CD4-positive, CD25-positive, alpha-beta regulatory T cell (primary cell): Measurements from ENCODE around the gene OTOG. TPM values are rescaled to one million over a fixed set of nuclear protein-coding genes. Genes with fewer than 3 reads are reported as not detected.

Experiments
- ATAC-seq, 2 donors: fragments of 150-1000 bp; cut with Tn5 transposase; one replicate each; pipeline ENCODE4 v1.10.0; 2021; ENCODE audit warnings: low read depth in 2 of 2, moderate number of reproducible peaks in 2 of 2, moderate library complexity in 1 of 2
- DNase-seq, 3 donors: peaks; one replicate each; pipeline versions ENCODE4 v3.0.0 to v3.0.0-alpha.2; 2012 to 2022; ENCODE audit warnings: mixed read lengths in 1 of 3
- H3K27ac ChIP-seq: one replicate; pipeline ENCODE4 v1.7.0; 2013; ENCODE audit warnings: mild to moderate bottlenecking, low read length; ENCODE audit not compliant: insufficient read depth, poor library complexity, severe bottlenecking
- H3K27me3 ChIP-seq: one replicate; pipeline ENCODE4 v1.7.0; 2013; ENCODE audit warnings: low read length; ENCODE audit not compliant: control insufficient read depth, insufficient read depth
- H3K36me3 ChIP-seq: one replicate; pipeline ENCODE4 v1.7.0; 2013; ENCODE audit warnings: mild to moderate bottlenecking, low read length, moderate library complexity; ENCODE audit not compliant: control insufficient read depth, insufficient read depth
- H3K4me1 ChIP-seq: 2 replicates; pipeline ENCODE4 v1.7.0; 2013; ENCODE audit warnings: mild to moderate bottlenecking, low read length; ENCODE audit not compliant: insufficient read depth, control insufficient read depth, poor library complexity, severe bottlenecking
- H3K4me3 ChIP-seq: one replicate; pipeline ENCODE4 v1.7.0; 2013; ENCODE audit warnings: low read depth, mild to moderate bottlenecking, low read length, moderate library complexity
- H3K9me3 ChIP-seq, 2 experiments: 1 replicate in 1 of 2; 2 replicates in 1 of 2; pipeline ENCODE4 v1.7.0; 2013; ENCODE audit warnings: low read length in 2 of 2, mild to moderate bottlenecking in 1 of 2, moderate library complexity in 1 of 2; ENCODE audit not compliant: control insufficient read depth in 2 of 2
- H3K27ac Mint-ChIP-seq, 3 donors: one replicate each; pipeline ENCODE4 v1.8.0; 2020 to 2022; ENCODE audit warnings: mild to moderate bottlenecking in 3 of 3, mixed read lengths in 3 of 3, moderate library complexity in 2 of 3
- H3K27me3 Mint-ChIP-seq: one replicate; pipeline ENCODE4 v1.8.0; 2022; ENCODE audit warnings: mild to moderate bottlenecking, mixed read lengths
- H3K36me3 Mint-ChIP-seq: one replicate; pipeline ENCODE4 v1.8.0; 2020; ENCODE audit warnings: mixed read lengths
- H3K4me1 Mint-ChIP-seq, 4 donors: one replicate each; pipeline ENCODE4 v1.8.0; 2020 to 2022; ENCODE audit warnings: mixed read lengths in 4 of 4, mild to moderate bottlenecking in 1 of 4
- H3K4me3 Mint-ChIP-seq, 4 donors: one replicate each; pipeline ENCODE4 v1.8.0; 2020 to 2022; ENCODE audit warnings: mild to moderate bottlenecking in 4 of 4, mixed read lengths in 4 of 4, moderate library complexity in 3 of 4
- H3K9me3 Mint-ChIP-seq, 7 donors: one replicate each; pipeline ENCODE4 v1.8.0; 2020 to 2022; ENCODE audit warnings: mixed read lengths in 7 of 7, mild to moderate bottlenecking in 3 of 7, moderate library complexity in 2 of 7
- polyA plus RNA-seq, 4 donors: library from polyadenylated mRNA; unstranded; fragments of 300-500 nt; fragmentation: Illumina TruSeq; gene quantifications; one replicate each; pipeline ENCODE4 v1.2.3, GENCODE V29; 2021
- total RNA-seq: library from RNA; stranded (reverse); gene quantifications from one replicate; pipeline ENCODE4 v1.2.3, GENCODE V29; 2022

The OTOG gene
- total and polyA plus RNA-seq, 5 donors from 2014 or later, result not detected

DNA sequence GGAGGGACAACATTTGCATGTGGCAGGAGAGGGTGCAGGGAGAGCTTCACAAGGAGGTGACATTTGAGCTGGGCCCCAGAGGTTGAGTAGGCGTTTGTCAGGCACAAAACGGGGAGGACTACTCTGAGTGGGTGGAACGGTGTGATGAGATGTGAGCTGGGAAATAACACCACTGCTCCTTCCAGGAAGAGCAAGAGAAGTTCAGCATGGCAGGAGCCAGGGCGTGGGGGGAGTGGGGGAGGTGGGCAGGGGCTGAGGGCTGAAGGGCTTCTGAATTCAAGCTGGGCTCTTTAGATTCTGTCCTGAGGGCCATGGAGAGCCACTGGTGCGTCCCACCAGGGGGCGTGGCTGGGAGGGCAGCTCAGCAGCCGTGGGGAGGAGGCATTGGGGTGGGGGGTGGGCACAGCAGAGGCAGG is 54.2 kb downstream of the OTOG start:
- no peak overlapping the region for H3K4me3 Mint-ChIP-seq
- Histone ChIP-seq H3K4me3 (no peak overlapping the region), H3K4me1 (no peaks in the 10 kb centered on the region), H3K36me3 (no peaks in the 10 kb centered on the region), H3K27ac (no peak overlapping the region), H3K9me3 (no peaks in the 10 kb centered on the region), H3K27me3 (no peaks in the 10 kb centered on the region)
- no peak overlapping the region for H3K27ac Mint-ChIP-seq
- H3K27me3 Mint-ChIP-seq, result peaks cover 3% of the 10 kb centered on the region
- peaks cover 0 to 2% (median 0%) of the 10 kb centered on the region in 7 donors for H3K9me3 Mint-ChIP-seq
- DNase-seq, result no peak
- H3K36me3 Mint-ChIP-seq, result no peaks in the 10 kb centered on the region
- H3K4me1 Mint-ChIP-seq, result peaks cover 0 to 3% (median 0%) of the 10 kb centered on the region in 4 donors
- no peak for ATAC-seq

DNA sequence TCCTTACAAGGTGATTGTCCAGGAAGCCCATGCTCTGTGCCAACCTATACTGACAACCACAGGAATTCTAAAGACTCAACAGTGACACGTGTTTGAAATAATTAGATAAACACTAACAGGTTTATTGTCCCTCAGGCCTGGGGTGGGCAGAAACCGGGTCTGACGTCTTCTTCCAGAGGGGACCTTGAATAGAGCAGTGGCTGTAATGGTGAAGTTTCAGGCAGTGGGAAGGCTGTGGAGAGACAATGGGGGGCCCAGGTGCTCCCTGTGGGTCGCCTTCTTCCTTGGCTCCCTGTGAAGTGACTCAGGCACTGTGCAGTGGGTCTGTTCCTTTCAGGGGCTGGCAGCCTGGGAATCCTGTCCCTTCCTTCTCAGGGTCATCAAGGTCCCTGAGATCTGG is 54.6 kb downstream of the OTOG start:
- H3K4me3 ChIP-seq, result no peak overlapping the region
- Mint-ChIP-seq H3K4me3 (no peak overlapping the region), H3K4me1 (peaks cover 0 to 3% (median 0%) of the 10 kb centered on the region in 4 donors), H3K27me3 (peaks cover 7% of the 10 kb centered on the region), H3K36me3 (no peaks in the 10 kb centered on the region), H3K9me3 (peaks cover 0 to 2% (median 0%) of the 10 kb centered on the region in 7 donors), H3K27ac (no peak overlapping the region)
- no peaks in the 10 kb centered on the region for H3K36me3 ChIP-seq
- no peaks in the 10 kb centered on the region for H3K9me3 ChIP-seq
- no peaks in the 10 kb centered on the region for H3K27me3 ChIP-seq
- H3K4me1 ChIP-seq, result no peaks in the 10 kb centered on the region
- ATAC-seq (no peak), DNase-seq (no peak)
- no peak overlapping the region for H3K27ac ChIP-seq

DNA sequence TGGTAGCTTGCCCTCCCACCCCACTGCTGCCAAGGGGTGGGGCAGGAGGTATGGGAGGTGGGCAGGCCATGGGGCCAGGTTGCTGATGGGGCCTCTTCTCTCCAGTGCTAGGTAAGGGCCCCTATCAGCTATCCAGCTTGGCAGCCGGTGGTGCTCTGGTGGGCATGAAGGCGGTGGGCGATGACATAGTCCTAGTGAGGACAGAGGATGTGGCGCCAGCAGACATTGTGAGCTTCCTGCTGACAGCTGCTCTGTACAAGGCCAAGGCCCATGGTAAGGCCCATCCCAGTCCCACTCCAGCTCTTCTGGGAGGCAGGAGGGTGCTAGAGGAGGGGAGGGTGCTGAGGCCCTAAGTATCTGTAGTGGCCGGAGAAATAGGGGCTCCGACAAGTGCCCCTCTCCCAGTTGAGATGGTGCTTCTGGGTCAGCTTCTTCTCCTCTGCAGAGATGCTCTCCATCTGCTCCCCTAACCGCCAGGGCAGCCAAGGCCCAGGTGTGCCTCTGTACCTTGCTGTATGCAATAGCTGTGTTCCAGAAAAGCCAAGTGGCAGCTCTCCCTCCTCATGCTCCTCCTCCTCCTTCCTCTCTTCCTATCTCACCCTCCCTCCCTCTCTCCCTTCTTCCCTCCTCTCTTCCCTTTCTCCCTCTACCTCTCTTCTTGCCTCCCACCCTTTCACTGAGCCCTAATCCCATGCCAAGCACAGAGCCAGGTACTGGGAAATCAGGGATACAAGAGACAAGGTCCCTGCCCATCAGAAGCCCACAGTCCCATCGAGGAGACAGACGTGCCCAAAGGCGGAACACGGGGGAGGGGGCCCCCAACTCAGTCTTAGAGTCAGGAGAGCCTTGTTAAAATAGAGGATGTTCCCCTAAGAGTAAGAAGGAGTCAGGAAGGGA is 55.3 kb downstream of the OTOG start:
- Histone ChIP-seq H3K9me3 (no peaks in the 10 kb centered on the region), H3K36me3 (no peaks in the 10 kb centered on the region), H3K4me1 (no peaks in the 10 kb centered on the region), H3K27ac (no peak overlapping the region), H3K4me3 (no peak overlapping the region), H3K27me3 (no peaks in the 10 kb centered on the region)
- Mint-ChIP-seq H3K27ac (no peak overlapping the region), H3K9me3 (peaks cover 0 to 2% (median 0%) of the 10 kb centered on the region in 7 donors), H3K36me3 (no peaks in the 10 kb centered on the region), H3K4me1 (peaks cover 0 to 3% (median 0%) of the 10 kb centered on the region in 4 donors), H3K27me3 (peaks cover 8% of the 10 kb centered on the region), H3K4me3 (no peak overlapping the region)
- DNase-seq (no peak), ATAC-seq (no peak)

DNA sequence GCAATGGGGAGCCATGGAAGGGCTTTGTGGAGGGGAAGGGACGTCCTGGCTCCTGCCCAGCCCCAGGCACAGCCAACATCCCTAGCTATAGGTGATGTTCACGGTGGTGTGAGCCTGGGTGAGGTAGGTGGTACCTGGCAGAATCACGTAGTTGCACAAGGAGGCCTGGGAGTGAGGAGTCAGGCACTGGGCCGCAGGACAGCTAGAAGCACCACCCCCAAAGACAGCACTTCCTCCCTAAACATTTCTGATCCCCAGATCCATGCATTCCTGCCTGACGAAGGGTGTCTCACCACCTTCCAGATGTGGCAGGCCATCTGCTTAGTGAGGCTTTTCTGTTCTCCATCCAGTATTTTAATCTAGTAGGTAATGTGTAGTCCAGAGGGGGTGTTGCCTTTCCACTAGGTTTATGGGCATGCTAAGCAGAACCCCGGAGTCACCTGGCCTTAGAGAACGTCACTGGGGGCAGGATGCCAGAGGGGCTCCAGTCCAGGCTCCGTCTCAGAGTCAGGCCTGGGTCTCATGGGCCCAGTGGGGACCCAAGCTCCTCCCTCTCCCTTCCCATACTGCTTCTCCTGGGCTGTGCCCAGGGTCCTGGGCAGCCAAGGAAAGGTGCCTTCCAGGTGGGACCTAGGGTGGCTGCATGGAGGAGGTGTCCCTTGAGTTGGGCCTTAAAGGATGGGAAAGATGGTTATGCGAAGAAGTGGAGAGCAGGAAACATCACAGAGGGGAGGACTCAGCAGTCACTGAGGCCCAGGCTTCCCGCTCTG is 56.2 kb downstream of the OTOG start:
- H3K27ac ChIP-seq, result no peak overlapping the region
- no peak overlapping the region for H3K4me3 ChIP-seq
- peaks cover 0 to 2% (median 0%) of the 10 kb centered on the region in 7 donors for H3K9me3 Mint-ChIP-seq
- no peak for DNase-seq
- no peaks in the 10 kb centered on the region for H3K36me3 Mint-ChIP-seq
- H3K9me3 ChIP-seq, result no peaks in the 10 kb centered on the region
- H3K4me1 Mint-ChIP-seq, result peaks cover 0 to 3% (median 0%) of the 10 kb centered on the region in 4 donors
- no peaks in the 10 kb centered on the region for H3K4me1 ChIP-seq
- no peaks in the 10 kb centered on the region for H3K36me3 ChIP-seq
- H3K27me3 Mint-ChIP-seq, result peaks cover 8% of the 10 kb centered on the region
- no peak overlapping the region for H3K27ac Mint-ChIP-seq
- ATAC-seq, result no peak
- no peaks in the 10 kb centered on the region for H3K27me3 ChIP-seq
- no peak overlapping the region for H3K4me3 Mint-ChIP-seq

DNA sequence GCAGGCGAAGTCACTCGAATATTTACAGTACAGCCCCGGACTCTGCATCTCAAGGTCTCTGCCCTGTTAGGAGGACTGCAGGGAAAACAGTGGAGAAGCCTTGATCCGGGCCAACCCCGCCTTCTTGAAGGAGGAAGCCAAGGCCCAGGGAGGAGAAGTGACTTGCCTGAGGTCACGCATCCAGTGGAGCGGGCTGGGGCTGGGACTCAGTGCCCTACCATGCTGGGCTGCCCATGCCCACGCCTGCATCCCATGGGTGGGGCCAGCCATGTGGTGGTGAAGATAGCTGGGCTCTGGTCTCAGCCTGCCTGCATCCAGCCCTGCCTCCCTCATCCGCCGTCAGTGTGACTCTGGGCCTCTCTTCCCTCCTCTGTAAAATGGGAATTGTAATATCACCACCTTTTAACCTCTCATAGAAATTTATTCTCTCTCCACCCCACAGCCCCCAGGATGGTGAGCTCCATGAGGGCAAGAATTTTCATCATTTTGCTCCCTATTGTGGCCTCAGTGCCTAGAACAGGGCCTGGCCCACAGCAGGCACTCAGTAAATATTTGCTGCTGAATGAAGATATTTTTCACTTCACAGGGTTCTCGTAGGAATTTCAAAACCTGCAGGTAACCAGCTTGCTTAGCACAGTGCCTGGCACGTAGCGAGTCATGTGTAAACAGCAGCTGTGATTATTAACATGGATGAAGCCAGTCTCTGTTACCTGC is 57.3 kb downstream of the OTOG start:
- H3K4me3 ChIP-seq, result no peak overlapping the region
- H3K27me3 ChIP-seq, result no peaks in the 10 kb centered on the region
- H3K9me3 ChIP-seq, result no peaks in the 10 kb centered on the region
- H3K4me1 ChIP-seq, result no peaks in the 10 kb centered on the region
- no peak for ATAC-seq
- H3K27ac ChIP-seq, result no peak overlapping the region
- no peak for DNase-seq
- no peak overlapping the region for H3K4me3 Mint-ChIP-seq
- H3K9me3 Mint-ChIP-seq, result no peaks in the 10 kb centered on the region
- no peak overlapping the region for H3K27ac Mint-ChIP-seq
- no peaks in the 10 kb centered on the region for H3K4me1 Mint-ChIP-seq
- H3K36me3 Mint-ChIP-seq, result no peaks in the 10 kb centered on the region
- peaks cover 8% of the 10 kb centered on the region for H3K27me3 Mint-ChIP-seq
- H3K36me3 ChIP-seq, result no peaks in the 10 kb centered on the region

DNA sequence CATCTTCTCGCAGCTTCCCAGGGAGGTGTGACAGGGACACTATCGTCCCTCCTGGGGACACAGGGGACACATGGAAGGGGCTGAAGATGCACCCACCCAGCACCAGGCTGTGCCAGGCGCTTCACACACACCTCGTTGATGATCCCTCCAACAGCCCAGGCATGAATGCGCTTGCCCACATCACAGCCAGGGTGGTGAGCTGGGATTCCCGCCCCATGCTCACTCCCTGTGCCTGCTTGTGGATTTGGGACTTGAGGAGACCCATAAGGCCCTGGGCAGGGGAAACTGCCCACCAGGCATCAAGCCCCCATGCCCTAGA is 57.8 kb downstream of the OTOG start:
- ATAC-seq (no peak), DNase-seq (no peak)
- Histone ChIP-seq H3K4me1 (no peaks in the 10 kb centered on the region), H3K27ac (no peak overlapping the region), H3K27me3 (no peaks in the 10 kb centered on the region), H3K9me3 (no peaks in the 10 kb centered on the region), H3K4me3 (no peak overlapping the region), H3K36me3 (no peaks in the 10 kb centered on the region)
- H3K4me3 Mint-ChIP-seq, result no peak overlapping the region
- no peak overlapping the region for H3K27ac Mint-ChIP-seq
- H3K4me1 Mint-ChIP-seq, result no peaks in the 10 kb centered on the region
- H3K27me3 Mint-ChIP-seq, result peaks cover 8% of the 10 kb centered on the region
- no peaks in the 10 kb centered on the region for H3K9me3 Mint-ChIP-seq
- H3K36me3 Mint-ChIP-seq, result no peaks in the 10 kb centered on the region

DNA sequence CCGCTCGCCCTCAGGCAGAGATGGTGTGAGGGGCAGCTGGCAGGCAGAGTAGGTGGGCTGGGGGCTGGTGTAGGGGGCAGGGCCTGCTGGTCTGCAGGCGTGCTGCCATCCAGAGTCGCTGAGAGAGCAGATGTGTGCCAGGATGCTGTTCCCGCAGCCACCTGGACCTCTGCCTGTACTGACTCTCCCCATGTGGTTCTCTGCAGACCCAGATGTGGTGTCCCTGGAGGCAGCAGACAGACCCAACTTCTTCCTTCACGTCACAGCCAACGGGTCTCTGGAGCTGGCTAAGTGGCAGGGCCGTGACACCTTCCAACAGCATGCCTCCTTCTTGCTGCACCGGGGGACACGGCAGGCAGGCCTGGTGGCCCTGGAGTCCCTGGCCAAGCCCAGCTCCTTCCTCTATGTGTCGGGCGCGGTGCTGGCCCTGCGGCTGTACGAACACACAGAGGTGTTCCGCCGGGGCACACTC is 58.6 kb downstream of the OTOG start:
- Mint-ChIP-seq H3K27ac (no peak overlapping the region), H3K36me3 (no peaks in the 10 kb centered on the region), H3K9me3 (no peaks in the 10 kb centered on the region), H3K27me3 (peaks cover 8% of the 10 kb centered on the region), H3K4me1 (no peaks in the 10 kb centered on the region), H3K4me3 (no peak overlapping the region)
- H3K9me3 ChIP-seq, result no peaks in the 10 kb centered on the region
- ATAC-seq, result no peak
- no peaks in the 10 kb centered on the region for H3K27me3 ChIP-seq
- H3K27ac ChIP-seq, result no peak overlapping the region
- H3K36me3 ChIP-seq, result no peaks in the 10 kb centered on the region
- H3K4me1 ChIP-seq, result no peaks in the 10 kb centered on the region
- no peak for DNase-seq
- no peak overlapping the region for H3K4me3 ChIP-seq
